Measurements from ENCODE around the gene RFC2. TPM values are rescaled to one million over a fixed set of nuclear protein-coding genes. Genes with fewer than 3 reads are reported as not detected.

RFC2 gene
- total RNA-seq, 4 donors from 2014 or later, result 8.2 to 15.2 (median 12.7) TPM

DNA sequence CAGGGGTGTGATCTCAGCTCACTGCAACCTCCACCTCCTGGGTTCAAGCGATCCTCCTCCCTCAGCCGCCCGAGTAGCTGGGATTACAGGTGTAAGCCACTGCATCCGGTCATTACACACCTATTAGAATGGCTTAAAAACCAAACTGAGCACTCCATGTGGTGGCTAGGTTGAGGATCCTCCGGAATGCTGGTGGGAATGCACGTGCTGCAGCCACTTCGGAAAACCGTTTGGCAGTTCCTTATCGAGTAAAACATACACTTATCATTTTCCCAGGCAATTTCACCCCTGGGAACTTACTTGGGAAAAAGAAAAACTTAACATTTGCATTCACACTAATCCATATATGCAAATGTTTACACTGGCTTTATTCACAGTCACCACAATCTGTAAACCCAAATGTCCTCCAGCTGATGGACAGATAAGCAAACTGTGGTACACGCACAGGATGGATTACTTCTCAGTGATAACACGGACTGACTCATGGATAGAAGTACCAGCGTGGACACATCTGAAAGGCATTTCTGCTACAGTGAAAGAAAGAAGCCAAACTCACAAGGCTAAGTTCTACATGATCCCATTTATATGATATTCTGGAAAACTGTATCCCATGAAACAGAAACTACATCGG, 20.4 kb downstream of the RFC2 start:
- DNase-seq, result no peak
- Histone ChIP-seq H3K4me1 (no peaks in the 10 kb centered on the region), H3K27ac (no peak overlapping the region), H3K9me3 (no peaks in the 10 kb centered on the region), H3K36me3 (peaks cover 0 to 64% of the 10 kb centered on the region in 2 donors), H3K4me3 (no peak overlapping the region), H3K27me3 (no peaks in the 10 kb centered on the region)
- ATAC-seq, result no peak
- intact Hi-C loops (cut with DNase I; ENCODE audit: low total_unique reads) (no loop called here), in situ Hi-C loops (cut with MboI; ENCODE audit: low sequenced_read_pairs in 4 of 4) (no loop called here)
- no peak for TF ChIP-seq POLR2A (IDR thresholded peaks at IDR 0.05)

DNA sequence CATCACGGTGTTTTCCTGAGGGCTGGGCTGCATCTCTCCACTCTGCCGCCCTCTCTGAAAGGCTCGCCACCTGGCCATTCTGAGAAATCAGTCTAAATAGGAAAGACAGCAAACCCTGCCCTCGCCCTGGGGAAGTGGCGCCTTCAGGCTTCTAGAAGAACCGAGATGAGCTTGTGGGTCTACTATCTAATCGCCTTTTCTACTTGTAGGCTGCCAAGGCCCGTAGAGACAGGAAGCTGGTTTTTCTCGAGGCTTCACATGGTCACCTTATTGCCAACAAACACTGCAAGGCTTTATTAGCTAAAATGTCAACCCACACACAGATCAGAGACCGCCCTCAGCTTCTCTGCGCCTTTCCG, 23.0 kb downstream of the RFC2 start:
- peaks cover 0 to 50% of the 10 kb centered on the region in 2 donors for H3K36me3 ChIP-seq
- in situ Hi-C loops (cut with MboI; ENCODE audit: low sequenced_read_pairs in 4 of 4), result no loop called here

DNA sequence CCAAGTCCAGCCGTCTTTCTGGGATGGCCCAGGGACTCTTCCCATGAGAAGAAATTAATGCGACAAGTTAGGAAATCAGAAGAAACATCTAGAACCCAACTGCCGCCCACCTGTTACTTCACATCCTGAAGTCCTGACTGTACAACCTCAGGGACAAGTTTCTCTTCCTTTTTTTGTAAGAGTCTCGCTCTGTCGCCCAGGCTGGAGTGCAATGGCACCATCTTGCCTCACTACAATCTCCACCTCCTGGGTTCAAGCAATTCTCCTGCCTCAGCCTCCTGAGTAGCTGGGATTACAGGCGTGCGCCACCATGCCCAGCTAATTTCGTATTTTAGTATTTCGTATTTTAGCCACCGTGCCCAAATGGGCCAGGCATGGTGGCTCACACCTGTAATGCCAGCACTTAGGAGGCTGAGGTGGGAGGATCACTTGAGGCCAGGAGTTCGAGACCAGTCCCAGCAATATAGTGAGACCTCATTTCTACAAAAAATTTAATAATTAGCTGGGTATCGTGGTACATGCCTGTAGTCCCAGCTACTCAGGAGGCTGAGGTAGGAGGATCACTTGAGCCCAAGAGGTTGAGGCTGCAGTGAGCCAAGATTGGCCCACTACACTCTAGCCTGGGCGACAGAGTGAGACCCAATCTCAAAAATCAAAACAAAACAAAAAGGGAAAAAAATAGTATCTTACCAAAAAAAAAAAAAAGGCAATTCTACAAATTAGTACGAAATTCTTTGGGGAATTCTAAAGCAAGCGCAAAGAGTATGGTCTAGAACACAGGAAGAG, 23.6 kb downstream of the RFC2 start:
- Histone ChIP-seq H3K4me1 (no peaks in the 10 kb centered on the region), H3K27me3 (no peaks in the 10 kb centered on the region), H3K4me3 (no peak overlapping the region), H3K27ac (no peak overlapping the region), H3K9me3 (no peaks in the 10 kb centered on the region), H3K36me3 (peaks cover 0 to 49% of the 10 kb centered on the region in 2 donors)
- intact Hi-C loops (cut with DNase I; ENCODE audit: low total_unique reads), result no loop called here
- in situ Hi-C loops (cut with MboI; ENCODE audit: low sequenced_read_pairs in 4 of 4), result no loop called here
- DNase-seq, result no peak
- TF ChIP-seq, protein P1, sequence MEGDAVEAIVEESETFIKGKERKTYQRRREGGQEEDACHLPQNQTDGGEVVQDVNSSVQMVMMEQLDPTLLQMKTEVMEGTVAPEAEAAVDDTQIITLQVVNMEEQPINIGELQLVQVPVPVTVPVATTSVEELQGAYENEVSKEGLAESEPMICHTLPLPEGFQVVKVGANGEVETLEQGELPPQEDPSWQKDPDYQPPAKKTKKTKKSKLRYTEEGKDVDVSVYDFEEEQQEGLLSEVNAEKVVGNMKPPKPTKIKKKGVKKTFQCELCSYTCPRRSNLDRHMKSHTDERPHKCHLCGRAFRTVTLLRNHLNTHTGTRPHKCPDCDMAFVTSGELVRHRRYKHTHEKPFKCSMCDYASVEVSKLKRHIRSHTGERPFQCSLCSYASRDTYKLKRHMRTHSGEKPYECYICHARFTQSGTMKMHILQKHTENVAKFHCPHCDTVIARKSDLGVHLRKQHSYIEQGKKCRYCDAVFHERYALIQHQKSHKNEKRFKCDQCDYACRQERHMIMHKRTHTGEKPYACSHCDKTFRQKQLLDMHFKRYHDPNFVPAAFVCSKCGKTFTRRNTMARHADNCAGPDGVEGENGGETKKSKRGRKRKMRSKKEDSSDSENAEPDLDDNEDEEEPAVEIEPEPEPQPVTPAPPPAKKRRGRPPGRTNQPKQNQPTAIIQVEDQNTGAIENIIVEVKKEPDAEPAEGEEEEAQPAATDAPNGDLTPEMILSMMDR (IDR thresholded peaks at IDR 0.05 in 4 of 5, conservative IDR thresholded peaks at IDR 0.05 in 1 of 5), result no peak
- no peak for TF ChIP-seq POLR2A (IDR thresholded peaks at IDR 0.05)
- no peak for ATAC-seq

More for the DNA sequence above, 23.0 kb downstream of the RFC2 start:
- Histone ChIP-seq H3K9me3 (no peaks in the 10 kb centered on the region), H3K27ac (no peak overlapping the region), H3K27me3 (no peaks in the 10 kb centered on the region), H3K4me3 (no peak overlapping the region), H3K4me1 (no peaks in the 10 kb centered on the region)
- no peak for TF ChIP-seq POLR2A (IDR thresholded peaks at IDR 0.05)
- TF ChIP-seq, protein P1 (IDR thresholded peaks at IDR 0.05 in 4 of 5, conservative IDR thresholded peaks at IDR 0.05 in 1 of 5), result no peak
- intact Hi-C loops (cut with DNase I; ENCODE audit: low total_unique reads), result no loop called here
- ATAC-seq, result no peak
- DNase-seq, result no peak

DNA sequence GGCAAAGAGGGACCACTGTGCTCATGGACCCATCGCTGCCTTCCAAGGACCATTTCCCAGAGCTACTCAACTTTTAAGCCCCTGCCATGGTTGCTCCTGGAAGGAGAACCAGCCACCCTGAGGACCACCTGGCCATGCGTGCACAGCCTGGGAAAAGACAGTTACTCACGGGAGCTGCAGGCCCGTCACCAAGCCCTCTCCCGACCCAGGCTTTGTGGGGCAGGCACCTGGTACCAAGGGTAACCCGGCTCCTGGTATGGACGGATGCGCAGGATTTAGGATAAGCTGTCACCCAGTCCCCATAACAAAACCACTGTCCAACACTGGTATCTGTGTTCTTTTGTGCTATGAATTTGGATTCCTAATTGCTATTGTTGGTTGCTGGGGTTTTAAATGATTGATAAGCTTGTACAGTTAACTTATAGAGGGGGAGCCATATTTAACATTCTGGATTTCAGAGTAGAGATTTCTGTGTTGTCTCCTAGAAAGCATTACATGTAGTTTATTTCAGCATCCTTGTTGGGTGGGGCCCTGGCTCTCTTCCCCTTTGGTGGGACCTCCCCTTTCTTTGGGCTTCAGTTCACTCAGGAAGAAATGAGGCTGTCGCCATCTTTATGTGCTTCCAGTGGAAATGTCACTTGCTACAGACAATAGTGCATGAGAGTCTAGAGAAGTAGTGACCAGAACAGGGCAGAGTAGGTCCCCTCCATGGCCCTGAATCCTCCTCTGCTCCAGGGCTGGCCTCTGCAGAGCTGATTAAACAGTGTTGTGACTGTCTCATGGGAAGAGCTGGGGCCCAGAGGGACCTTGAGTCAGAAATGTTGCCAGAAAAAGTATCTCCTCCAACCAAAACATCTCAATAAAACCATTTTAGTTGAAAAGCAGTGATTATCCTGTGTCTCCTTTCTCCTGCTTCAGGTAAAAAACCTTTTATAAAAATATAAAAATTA, 25.0 kb downstream of the RFC2 start:
- DNase-seq, result no peak
- no peak for ATAC-seq
- Histone ChIP-seq H3K27me3 (no peaks in the 10 kb centered on the region), H3K4me3 (no peak overlapping the region), H3K36me3 (peaks cover 0 to 44% of the 10 kb centered on the region in 2 donors), H3K4me1 (no peaks in the 10 kb centered on the region), H3K27ac (no peak overlapping the region), H3K9me3 (no peaks in the 10 kb centered on the region)
- in situ Hi-C loops (cut with MboI; ENCODE audit: low sequenced_read_pairs in 4 of 4), result no loop called here
- TF ChIP-seq POLR2A (IDR thresholded peaks at IDR 0.05), result no peak
- TF ChIP-seq, protein P1 (IDR thresholded peaks at IDR 0.05 in 4 of 5, conservative IDR thresholded peaks at IDR 0.05 in 1 of 5), result no peak
- intact Hi-C loops (cut with DNase I; ENCODE audit: low total_unique reads), result no loop called here
